ENCODE results near the gene HMGXB3. TPM values are rescaled to one million over a fixed set of nuclear protein-coding genes. Genes with fewer than 3 reads are reported as not detected.

The HMGXB3 gene
- total RNA-seq, 3 donors from 2014 or later (not counting 1 experiment from before 2014, with no cell fraction given), result 39.0 to 46.5 (median 45.8) TPM

DNA sequence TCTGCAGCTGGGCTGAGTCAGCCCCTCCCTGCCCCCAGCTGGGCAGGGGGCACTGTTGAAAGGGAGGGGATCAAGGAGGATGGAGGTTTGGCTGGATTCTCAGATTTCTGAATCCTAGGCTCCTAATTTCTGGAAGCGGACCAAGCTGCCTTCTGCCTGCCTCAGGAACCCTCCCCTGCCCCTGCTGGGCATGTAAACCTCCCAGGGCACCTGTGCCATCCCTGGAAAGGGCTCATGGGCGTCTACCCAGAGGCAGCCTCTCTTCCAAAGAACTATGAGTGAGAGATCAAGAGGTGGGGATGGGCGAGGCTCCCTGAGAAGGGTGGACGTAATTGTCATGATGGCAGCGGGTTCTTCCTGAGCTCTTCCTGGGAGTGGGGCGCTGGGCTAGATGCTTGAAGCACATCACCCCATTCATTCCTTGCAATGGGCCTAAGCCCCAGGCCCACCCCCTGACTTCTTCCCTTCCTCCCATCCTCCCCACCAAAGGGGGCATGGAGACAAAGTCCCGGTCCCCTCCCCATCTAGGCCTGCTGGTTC, 64.2 kb downstream of the HMGXB3 start:
- intact Hi-C loops (cut with micrococcal nuclease), result no loop called here
- H3K4me1 ChIP-seq (ENCODE audit: control insufficient read depth, insufficient read depth, low read length), result peaks cover 24% of the 10 kb centered on the region
- Mint-ChIP-seq H3K4me1 (peaks cover 7 to 13% of the 10 kb centered on the region in 2 donors), H3K27me3 (ENCODE audit: low read depth in 2 of 2) (peaks cover 43 to 48% of the 10 kb centered on the region in 2 donors), H3K36me3 (no peaks in the 10 kb centered on the region), H3K27ac (no peak overlapping the region), H3K9me3 (no peaks in the 10 kb centered on the region), H3K4me3 (no peak overlapping the region)
- no peaks in the 10 kb centered on the region for H3K9me3 ChIP-seq (ENCODE audit: control insufficient read depth, insufficient read depth, low read length)
- TF ChIP-seq CTCF (IDR thresholded peaks at IDR 0.05), result no peak
- ATAC-seq (no peak), DNase-seq (no peak)
- H3K4me3 ChIP-seq (ENCODE audit: low read length), result no peak overlapping the region
- 88% methylated on average over 7 of the region's 7 CpGs for WGBS (ENCODE audit: insufficient coverage)
- H3K27me3 ChIP-seq (ENCODE audit: control insufficient read depth, insufficient read depth, low read length), result no peaks in the 10 kb centered on the region
- no peak overlapping the region for H3K27ac ChIP-seq (ENCODE audit: low read length)
- H3K36me3 ChIP-seq (ENCODE audit: control insufficient read depth, insufficient read depth, low read length), result no peaks in the 10 kb centered on the region

DNA sequence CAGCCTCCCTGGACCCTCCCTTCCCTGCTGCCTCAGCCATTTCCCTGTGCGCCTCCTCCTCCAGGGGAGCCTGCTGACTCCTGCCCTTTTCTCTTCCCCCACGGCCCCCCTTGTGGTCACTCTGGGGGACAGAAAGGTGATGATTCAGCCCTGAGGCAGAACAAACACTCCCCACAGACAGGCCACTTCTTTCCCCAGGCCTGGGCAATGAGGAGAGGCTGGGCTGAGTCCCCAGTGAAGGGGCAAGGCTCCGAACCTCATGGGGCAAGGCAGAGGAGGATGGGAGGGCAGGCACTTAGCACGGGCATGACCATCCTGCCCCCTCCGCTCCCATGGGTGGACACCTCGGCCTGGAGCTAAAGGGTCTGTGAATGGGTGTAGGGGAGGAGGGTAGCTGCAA, 64.8 kb downstream of the HMGXB3 start:
- Histone ChIP-seq H3K36me3 (ENCODE audit: control insufficient read depth, insufficient read depth, low read length) (no peaks in the 10 kb centered on the region), H3K4me3 (ENCODE audit: low read length) (no peak overlapping the region), H3K4me1 (ENCODE audit: control insufficient read depth, insufficient read depth, low read length) (peaks cover 23% of the 10 kb centered on the region), H3K9me3 (ENCODE audit: control insufficient read depth, insufficient read depth, low read length) (no peaks in the 10 kb centered on the region), H3K27me3 (ENCODE audit: control insufficient read depth, insufficient read depth, low read length) (no peaks in the 10 kb centered on the region), H3K27ac (ENCODE audit: low read length) (no peak overlapping the region)
- intact Hi-C loops (cut with micrococcal nuclease), result no loop called here
- H3K27me3 Mint-ChIP-seq (ENCODE audit: low read depth in 2 of 2), result peaks cover 43 to 48% of the 10 kb centered on the region in 2 donors
- no peak for TF ChIP-seq CTCF (IDR thresholded peaks at IDR 0.05)
- ATAC-seq (no peak), DNase-seq (no peak)
- 72% methylated on average over 6 of the region's 6 CpGs for WGBS (ENCODE audit: insufficient coverage)
- no peak overlapping the region for H3K4me3 Mint-ChIP-seq
- no peak overlapping the region for H3K27ac Mint-ChIP-seq
- H3K36me3 Mint-ChIP-seq, result no peaks in the 10 kb centered on the region
- H3K9me3 Mint-ChIP-seq, result no peaks in the 10 kb centered on the region
- peaks cover 7 to 13% of the 10 kb centered on the region in 2 donors for H3K4me1 Mint-ChIP-seq

DNA sequence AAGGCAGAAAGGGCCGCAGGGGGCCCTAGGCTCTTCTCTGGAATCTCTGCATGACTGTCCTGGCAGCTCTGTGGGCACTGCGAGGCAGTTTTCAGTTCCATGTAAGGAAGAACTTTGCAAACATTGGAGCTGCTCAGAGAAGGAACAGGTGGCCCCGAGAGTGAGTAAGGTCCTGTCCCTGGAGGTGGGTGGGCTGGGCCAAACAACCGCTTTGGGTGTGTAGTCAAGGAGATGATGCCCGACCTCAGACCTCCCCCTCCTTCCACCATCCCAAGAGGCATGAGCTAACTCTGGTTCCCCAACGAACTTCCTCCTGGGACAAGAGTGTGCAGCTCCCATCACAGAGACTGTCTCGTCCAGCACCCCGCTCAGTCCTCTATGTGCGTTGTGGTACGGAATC, 65.3 kb downstream of the HMGXB3 start:
- no peak overlapping the region for H3K4me3 Mint-ChIP-seq
- Histone ChIP-seq H3K27ac (ENCODE audit: low read length) (no peak overlapping the region), H3K9me3 (ENCODE audit: control insufficient read depth, insufficient read depth, low read length) (no peaks in the 10 kb centered on the region), H3K4me3 (ENCODE audit: low read length) (no peak overlapping the region), H3K27me3 (ENCODE audit: control insufficient read depth, insufficient read depth, low read length) (no peaks in the 10 kb centered on the region), H3K36me3 (ENCODE audit: control insufficient read depth, insufficient read depth, low read length) (no peaks in the 10 kb centered on the region), H3K4me1 (ENCODE audit: control insufficient read depth, insufficient read depth, low read length) (peaks cover 23% of the 10 kb centered on the region)
- H3K36me3 Mint-ChIP-seq, result no peaks in the 10 kb centered on the region
- H3K4me1 Mint-ChIP-seq, result peaks cover 7 to 13% of the 10 kb centered on the region in 2 donors
- TF ChIP-seq CTCF (IDR thresholded peaks at IDR 0.05), result no peak
- DNase-seq (no peak), ATAC-seq (no peak)
- WGBS (ENCODE audit: insufficient coverage), result 61% methylated on average over 10 of the region's 10 CpGs
- H3K27me3 Mint-ChIP-seq (ENCODE audit: low read depth in 2 of 2), result peaks cover 43% of the 10 kb centered on the region in 2 donors
- no peaks in the 10 kb centered on the region for H3K9me3 Mint-ChIP-seq
- H3K27ac Mint-ChIP-seq, result no peak overlapping the region
- intact Hi-C loops (cut with micrococcal nuclease), result no loop called here

DNA sequence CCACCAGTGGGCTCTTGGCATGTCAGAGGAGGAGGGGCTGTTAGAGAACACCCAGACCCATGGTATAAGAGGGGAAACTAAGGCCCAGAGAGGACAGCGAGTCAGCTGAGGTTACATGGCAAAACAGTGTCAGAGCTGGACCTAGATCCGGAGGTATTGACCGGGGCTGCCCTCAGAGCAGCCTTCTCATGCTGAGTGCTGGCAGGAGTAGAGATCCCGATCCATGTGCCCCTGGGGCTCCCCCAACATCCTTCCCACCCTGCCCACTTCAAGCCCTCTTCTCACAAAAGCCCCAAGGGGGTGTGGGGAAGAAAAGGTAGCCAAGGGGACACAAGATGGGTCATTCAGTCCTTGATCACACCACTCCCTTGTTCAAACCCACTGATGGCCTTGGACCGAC, 65.9 kb downstream of the HMGXB3 start:
- H3K27ac ChIP-seq (ENCODE audit: low read length), result no peak overlapping the region
- TF ChIP-seq CTCF (IDR thresholded peaks at IDR 0.05), result no peak
- no peaks in the 10 kb centered on the region for H3K36me3 Mint-ChIP-seq
- intact Hi-C loops (cut with micrococcal nuclease), result no loop called here
- peaks cover 7 to 13% of the 10 kb centered on the region in 2 donors for H3K4me1 Mint-ChIP-seq
- H3K4me3 Mint-ChIP-seq, result no peak overlapping the region
- no peak overlapping the region for H3K27ac Mint-ChIP-seq
- H3K9me3 ChIP-seq (ENCODE audit: control insufficient read depth, insufficient read depth, low read length), result no peaks in the 10 kb centered on the region
- H3K4me3 ChIP-seq (ENCODE audit: low read length), result no peak overlapping the region
- 97% methylated on average over 5 of the region's 5 CpGs for WGBS (ENCODE audit: insufficient coverage)
- H3K4me1 ChIP-seq (ENCODE audit: control insufficient read depth, insufficient read depth, low read length), result peaks cover 23% of the 10 kb centered on the region
- no peaks in the 10 kb centered on the region for H3K36me3 ChIP-seq (ENCODE audit: control insufficient read depth, insufficient read depth, low read length)
- H3K9me3 Mint-ChIP-seq, result no peaks in the 10 kb centered on the region
- DNase-seq (no peak), ATAC-seq (no peak)
- H3K27me3 ChIP-seq (ENCODE audit: control insufficient read depth, insufficient read depth, low read length), result no peaks in the 10 kb centered on the region
- H3K27me3 Mint-ChIP-seq (ENCODE audit: low read depth in 2 of 2), result peaks cover 41 to 43% of the 10 kb centered on the region in 2 donors

All from natural killer cell (primary cell).